Sigmoid colon (tissue), 7 donors: ENCODE measurements around the gene WWC2. TPM values are rescaled to one million over a fixed set of nuclear protein-coding genes. Genes with fewer than 3 reads are reported as not detected.

ENCODE experiments used
- DNase-seq: peaks from one replicate; pipeline ENCODE4 v3.0.0-alpha.2; 2019
- H3K27ac ChIP-seq, 4 donors: fragments of 200-600 bp; sonication (generic); one replicate each; pipeline ENCODE4 v1.5.1; 2016 to 2019; ENCODE audit warnings: mild to moderate bottlenecking in 1 of 4
- H3K27me3 ChIP-seq, 3 donors: fragments of 200-600 bp; sonication (generic); one replicate each; pipeline ENCODE4 v1.5.1; 2019; ENCODE audit warnings: mild to moderate bottlenecking in 1 of 3
- H3K36me3 ChIP-seq, 4 donors: fragments of 200-600 bp; sonication (generic); one replicate each; pipeline ENCODE4 v1.5.1; 2016 to 2019
- H3K4me1 ChIP-seq, 4 donors: fragments of 200-600 bp; sonication (generic); one replicate each; pipeline ENCODE4 v1.5.1; 2017 to 2019
- H3K4me3 ChIP-seq, 4 donors: fragments of 200-600 bp; sonication (generic); one replicate each; pipeline ENCODE4 v1.5.1; 2017 to 2019; ENCODE audit warnings: mild to moderate bottlenecking in 2 of 4, moderate library complexity in 1 of 4
- H3K9me3 ChIP-seq, 4 donors: fragments of 200-600 bp in 3 of 4; sonication (generic) in 3 of 4; one replicate each; pipeline versions ENCODE4 v1.5.1 to v1.6.1; 2013 to 2019
- CTCF ChIP-seq, 4 experiments: fragments of 450-650 bp in 3 of 4; fragments of 200-600 bp in 1 of 4; IDR thresholded peaks; one replicate each; pipeline ENCODE4 v1.5.1; 2016 to 2019; ENCODE audit warnings: antibody characterized with exemption in 4 of 4, mild to moderate bottlenecking in 3 of 4, moderate library complexity in 2 of 4
- EP300 ChIP-seq, 4 donors: sonication (generic); formaldehyde crosslinking; IDR thresholded peaks; one replicate each; pipeline ENCODE4 v1.6.1; 2017; ENCODE audit warnings: antibody characterized with exemption in 4 of 4
- POLR2A ChIP-seq, 2 donors: fragments of 450-650 bp; IDR thresholded peaks; one replicate each; pipeline ENCODE4 v1.6.1; 2016; ENCODE audit warnings: antibody characterized with exemption in 2 of 2, mild to moderate bottlenecking in 2 of 2, moderate library complexity in 2 of 2
- POLR2AphosphoS5 ChIP-seq, 4 donors: sonication (generic); formaldehyde crosslinking; IDR thresholded peaks; one replicate each; pipeline ENCODE4 v1.6.1; 2017; ENCODE audit warnings: antibody characterized with exemption in 4 of 4
- WGBS, 2 donors: extraction: QIAGEN DNeasy Blood & Tissue Kit; methylation state at CpG; one replicate each; pipeline ENCODE4 v1.1.7; 2013; 5-methylcytosine and 5-hydroxymethylcytosine counted together
- intact Hi-C: fragments of 100-400 bp; cut with DNase I; formaldehyde crosslinking; loops from one replicate; pipeline ENCODE4 v1.15.1; 2023
- polyA plus RNA-seq, 3 donors: library from polyadenylated mRNA; stranded (reverse); fragments of 200-250 nt; gene quantifications; one replicate each; pipeline ENCODE4 v1.2.3, GENCODE V29; 2013
- total RNA-seq, 4 donors: library from RNA; depleted of rRNA; stranded (reverse); fragments of >200 nt; gene quantifications; one replicate each; pipeline ENCODE4 v1.1.0, GENCODE V29; 2016
- donor health status: healthy with polysubstance abuse.
- donor health status: Bipolar disorder and iron deficiency.
- donor health status: healthy.

The WWC2 gene
- total and polyA plus RNA-seq, 7 donors, result 1.2 to 53.5 (median 27.0) TPM

- intact Hi-C loops, result no loop called here
- Histone ChIP-seq H3K27me3 (no peaks in the 10 kb centered on the region), H3K4me1 (no peaks in the 10 kb centered on the region), H3K9me3 (no peaks in the 10 kb centered on the region), H3K27ac (no peak within 1 kb of the TSS), H3K36me3 (peaks cover 0 to 29% (median 0%) of the 10 kb centered on the region in 4 donors), H3K4me3 (no peak within 1 kb of the TSS)
- DNase-seq, result no peak
- no peak for TF ChIP-seq CTCF (IDR thresholded peaks at IDR 0.05)
- TF ChIP-seq EP300 (IDR thresholded peaks at IDR 0.05), result no peak
- TF ChIP-seq POLR2A (IDR thresholded peaks at IDR 0.05), result no peak
- no peak for TF ChIP-seq POLR2AphosphoS5 (IDR thresholded peaks at IDR 0.05)
- WGBS, 2 donors, result 75 to 84% methylated on average over 6 of the region's 6 CpGs
These were observed 221.4 kb downstream of the WWC2 start, which contains the start of gene CLDN22 for GRCh38 chr4:183320211-183321059. CLDN22 (minus strand) TSS chr4:183320276; CDS start chr4:183320218, 58 bp downstream.

- Histone ChIP-seq H3K36me3 (peaks cover 0 to 22% (median 0%) of the 10 kb centered on the region in 4 donors), H3K9me3 (no peaks in the 10 kb centered on the region), H3K4me1 (no peaks in the 10 kb centered on the region), H3K4me3 (no peak overlapping the region), H3K27ac (no peak overlapping the region), H3K27me3 (no peaks in the 10 kb centered on the region)
- no peak for TF ChIP-seq CTCF (IDR thresholded peaks at IDR 0.05)
- TF ChIP-seq POLR2A (IDR thresholded peaks at IDR 0.05), result no peak
- no peak for TF ChIP-seq EP300 (IDR thresholded peaks at IDR 0.05)
- no peak for TF ChIP-seq POLR2AphosphoS5 (IDR thresholded peaks at IDR 0.05)
- DNase-seq, result no peak
- 75 to 80% methylated on average over 2 of the region's 2 CpGs for WGBS, 2 donors
- intact Hi-C loops, result no loop called here
These were observed 222.0 kb downstream of the WWC2 start for GRCh38 chr4:183321079-183321478.

- H3K36me3 ChIP-seq, result peaks cover 0 to 18% (median 0%) of the 10 kb centered on the region in 4 donors
- intact Hi-C loops, result no loop called here
- H3K27ac ChIP-seq, result no peak overlapping the region
- DNase-seq, result no peak
- no peak for TF ChIP-seq CTCF (IDR thresholded peaks at IDR 0.05)
- no peak for TF ChIP-seq POLR2AphosphoS5 (IDR thresholded peaks at IDR 0.05)
- no peak for TF ChIP-seq EP300 (IDR thresholded peaks at IDR 0.05)
- TF ChIP-seq POLR2A (IDR thresholded peaks at IDR 0.05), result no peak
- no peaks in the 10 kb centered on the region for H3K4me1 ChIP-seq
- WGBS, 2 donors, result 92 to 93% methylated on average over 5 of the region's 5 CpGs
- no peaks in the 10 kb centered on the region for H3K27me3 ChIP-seq
- H3K9me3 ChIP-seq, result no peaks in the 10 kb centered on the region
- no peak overlapping the region for H3K4me3 ChIP-seq
These were observed 222.5 kb downstream of the WWC2 start for GRCh38 chr4:183321516-183321915.

- intact Hi-C loops, result no loop called here
- DNase-seq, result no peak
- Histone ChIP-seq H3K36me3 (peaks cover 0 to 16% (median 0%) of the 10 kb centered on the region in 4 donors), H3K27me3 (no peaks in the 10 kb centered on the region), H3K4me3 (no peak within 1 kb of the TSS), H3K4me1 (no peaks in the 10 kb centered on the region), H3K27ac (no peak within 1 kb of the TSS), H3K9me3 (no peaks in the 10 kb centered on the region)
- WGBS, 2 donors, result 93 to 95% methylated on average over 5 of the region's 5 CpGs
- TF ChIP-seq CTCF (IDR thresholded peaks at IDR 0.05) (no peak), EP300 (IDR thresholded peaks at IDR 0.05) (no peak), POLR2AphosphoS5 (IDR thresholded peaks at IDR 0.05) (no peak), POLR2A (IDR thresholded peaks at IDR 0.05) (no peak)
These were observed 223.3 kb downstream of the WWC2 start, which contains the start of gene CLDN24 for GRCh38 chr4:183322326-183322725. CLDN24 (minus strand) TSS chr4:183322426; CDS start chr4:183322426, 0 bp downstream.
